NB4 (cell line): Measurements from ENCODE around the gene QSOX2.
A peak's percentile ranks its signal among the peaks of the same experiment; 100 is the strongest.

Source experiments
- POLR2A ChIP-seq: IDR thresholded peaks from 2 replicates; pipeline ENCODE4 v1.6.1; 2011; ENCODE audit warnings: mild to moderate bottlenecking; ENCODE audit not compliant: insufficient read length; ENCODE audit errors: extremely low read depth
- TF ChIP-seq, protein P1 (sequence below): IDR thresholded peaks from one replicate; pipeline ENCODE4 v1.5.1; 2012; ENCODE audit warnings: low read depth, low read length
- TF ChIP-seq, protein P2 (sequence below): IDR thresholded peaks from 2 replicates; pipeline ENCODE4 v1.6.1; 2011; ENCODE audit warnings: low read depth, low read length

DNA sequence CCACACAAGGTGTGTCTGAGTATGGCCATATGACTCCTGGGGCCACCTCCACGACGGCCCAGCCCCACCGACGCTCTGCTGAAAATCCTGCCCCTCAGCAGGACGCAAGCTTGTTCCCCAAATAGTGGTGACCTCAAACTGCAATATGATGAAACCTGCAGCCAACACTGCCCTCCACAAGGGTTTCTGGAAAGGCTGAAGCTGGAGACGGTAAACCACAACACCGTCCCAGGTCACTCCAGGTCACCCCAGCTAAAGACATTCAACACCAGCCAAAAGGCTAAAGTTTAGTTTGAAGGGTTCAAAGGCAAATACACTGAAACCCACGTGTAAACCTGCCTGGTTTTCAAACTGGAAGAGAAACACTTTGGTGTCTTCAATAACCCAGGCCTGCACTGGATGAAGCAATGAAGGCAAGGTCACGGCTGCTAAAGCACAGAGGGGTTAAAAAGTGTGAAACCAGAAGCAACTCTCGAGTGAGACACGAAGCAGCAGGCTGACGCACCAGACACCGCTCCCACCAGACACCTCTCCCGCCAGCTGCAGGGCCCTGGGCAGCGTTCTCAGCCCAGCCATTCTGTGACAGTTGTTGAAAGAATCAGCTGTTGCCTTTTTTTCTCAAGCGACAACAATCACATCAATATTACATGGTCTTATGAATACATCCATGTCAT, 38.9 kb downstream of the QSOX2 start:
- TF ChIP-seq, protein P1, sequence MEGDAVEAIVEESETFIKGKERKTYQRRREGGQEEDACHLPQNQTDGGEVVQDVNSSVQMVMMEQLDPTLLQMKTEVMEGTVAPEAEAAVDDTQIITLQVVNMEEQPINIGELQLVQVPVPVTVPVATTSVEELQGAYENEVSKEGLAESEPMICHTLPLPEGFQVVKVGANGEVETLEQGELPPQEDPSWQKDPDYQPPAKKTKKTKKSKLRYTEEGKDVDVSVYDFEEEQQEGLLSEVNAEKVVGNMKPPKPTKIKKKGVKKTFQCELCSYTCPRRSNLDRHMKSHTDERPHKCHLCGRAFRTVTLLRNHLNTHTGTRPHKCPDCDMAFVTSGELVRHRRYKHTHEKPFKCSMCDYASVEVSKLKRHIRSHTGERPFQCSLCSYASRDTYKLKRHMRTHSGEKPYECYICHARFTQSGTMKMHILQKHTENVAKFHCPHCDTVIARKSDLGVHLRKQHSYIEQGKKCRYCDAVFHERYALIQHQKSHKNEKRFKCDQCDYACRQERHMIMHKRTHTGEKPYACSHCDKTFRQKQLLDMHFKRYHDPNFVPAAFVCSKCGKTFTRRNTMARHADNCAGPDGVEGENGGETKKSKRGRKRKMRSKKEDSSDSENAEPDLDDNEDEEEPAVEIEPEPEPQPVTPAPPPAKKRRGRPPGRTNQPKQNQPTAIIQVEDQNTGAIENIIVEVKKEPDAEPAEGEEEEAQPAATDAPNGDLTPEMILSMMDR: no peak
- TF ChIP-seq, protein P2, sequence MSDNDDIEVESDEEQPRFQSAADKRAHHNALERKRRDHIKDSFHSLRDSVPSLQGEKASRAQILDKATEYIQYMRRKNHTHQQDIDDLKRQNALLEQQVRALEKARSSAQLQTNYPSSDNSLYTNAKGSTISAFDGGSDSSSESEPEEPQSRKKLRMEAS: 0 out of 2 replicates have a peak, but pooled peaks have one; percentile 30
- no peak for TF ChIP-seq POLR2A
